Heart left ventricle (tissue), 16 donors: ENCODE results near the gene CANT1. TPM values are rescaled to one million over a fixed set of nuclear protein-coding genes. Genes with fewer than 3 reads are reported as not detected.

Source experiments
- ATAC-seq, 4 donors: fragments of 200-7000 bp; cut with Tn5 transposase; one replicate each; pipeline ENCODE4 v1.9.1; 2020 to 2022; ENCODE audit warnings: moderate library complexity in 4 of 4, mild to moderate bottlenecking in 3 of 4, moderate number of reproducible peaks in 1 of 4
- DNase-seq, 5 donors: peaks; one replicate each; pipeline ENCODE4 v3.0.0-alpha.2; 2020
- H3K27ac ChIP-seq, 12 donors: fragments of 200-600 bp; sonication (generic) in 4 of 12; one replicate each; pipeline versions ENCODE4 v1.5.0 to v1.8.0; 2016 to 2022; ENCODE audit warnings: mild to moderate bottlenecking in 2 of 12
- H3K27me3 ChIP-seq, 9 donors: fragments of 200-600 bp; sonication (generic) in 2 of 9; one replicate each; pipeline versions ENCODE4 v1.5.1 to v1.8.0; 2016 to 2022; ENCODE audit warnings: mild to moderate bottlenecking in 3 of 9
- H3K36me3 ChIP-seq, 9 donors: fragments of 200-600 bp; sonication (generic) in 2 of 9; one replicate each; pipeline versions ENCODE4 v1.5.0 to v1.8.0; 2018 to 2022; ENCODE audit warnings: mild to moderate bottlenecking in 2 of 9
- H3K4me1 ChIP-seq, 12 donors: fragments of 200-600 bp; sonication (generic) in 4 of 12; one replicate each; pipeline versions ENCODE4 v1.5.0 to v1.8.0; 2016 to 2022; ENCODE audit warnings: mild to moderate bottlenecking in 3 of 12
- H3K4me3 ChIP-seq, 12 donors: fragments of 200-600 bp; sonication (generic) in 4 of 12; one replicate each; pipeline versions ENCODE4 v1.5.0 to v1.8.0; 2017 to 2022; ENCODE audit warnings: mild to moderate bottlenecking in 9 of 12, moderate library complexity in 4 of 12
- H3K9me3 ChIP-seq, 12 donors: fragments of 200-600 bp; sonication (generic) in 4 of 12; one replicate each; pipeline versions ENCODE4 v1.5.0 to v1.8.0; 2016 to 2022; ENCODE audit warnings: mild to moderate bottlenecking in 1 of 12
- CTCF ChIP-seq, 12 donors: fragments of 200-600 bp; sonication (generic) in 4 of 12; IDR thresholded peaks; one replicate each; pipeline versions ENCODE4 v1.5.0 to v1.8.0; 2018 to 2022; ENCODE audit warnings: antibody characterized with exemption in 12 of 12, mild to moderate bottlenecking in 5 of 12
- POLR2A ChIP-seq, 2 donors: fragments of 450-650 bp; IDR thresholded peaks; one replicate each; pipeline ENCODE4 v1.6.1; 2017; ENCODE audit warnings: antibody characterized with exemption in 2 of 2, mild to moderate bottlenecking in 2 of 2, moderate library complexity in 2 of 2
- WGBS, 4 donors: extraction: QIAGEN DNeasy Blood & Tissue Kit in 2 of 4; methylation state at CpG; one replicate each; pipeline versions ENCODE4 v1.1.5 to v1.1.7; 2013 to 2018; 5-methylcytosine and 5-hydroxymethylcytosine counted together
- intact Hi-C, 10 donors: fragments of 100-400 bp; cut with DNase I; formaldehyde crosslinking; loops; one replicate each; pipeline versions ENCODE4 v1.11.1 to v1.14.2; 2022
- polyA plus RNA-seq, 2 donors: library from polyadenylated mRNA; stranded (reverse); fragments of 200-250 nt; gene quantifications; one replicate each; pipeline ENCODE4 v1.2.3, GENCODE V29; 2013
- total RNA-seq, 9 donors: library from RNA; depleted of rRNA in 2 of 9; stranded (reverse); fragments of >200 nt in 2 of 9; fragmentation: NEBNext Ultra II Directional in 3 of 9; extraction: Animal tissue kit (Norgen Biotek cat#: 25700) in 3 of 9; gene quantifications; one replicate each; pipeline versions ENCODE4 v1.1.0 to v1.2.4, GENCODE V29; 2016 to 2023
- donor health status: ischemic (EF 13 %, LVEDD 7.1; RV severe dilation, severe dysfunction).
- donor health status: healthy with polysubstance abuse.
- donor health status: DM: no; HTN: yes; CAD: no.
- donor health status: DM: no; HTN: no; CAD: no.
- donor health status: ischemic (EF 25% LVEDD 6.9; RV normal size, moderate dysfunction).
- donor health status: ischemic (EF 25% LVEDD 5.7; RV mildly dilated, moderate dysfunction).
- donor health status: healthy.
- donor health status: DM: yes; HTN: yes; CAD: no.
- donor health status: ischemic (EF 35%, LVEDD 5.7; RV mildly dilated, moderate dysfunction).
- donor health status: nonischemic (EF 11% LVEDD 7.7; RV severe dilation, severe dysfunction).
- donor health status: DM: yes; HTN: yes; CAD: no.
- donor health status: PGD.
- donor health status: ischemic (EF 29% LVEDD 5.4; RV normal size, mild dysfunction).
- donor health status: nonischemic (EF 23%, LVEDD 6.1; RV moderate dilation, normal function).

Gene CANT1
- total and polyA plus RNA-seq, 11 donors, result 5.1 to 46.2 (median 24.1) TPM

GRCh38 chr17:78973196-78973595 is 36.4 kb downstream of the CANT1 start:
- intact Hi-C loops, result loop anchor here in 6 of 10 donors (5.0 to 10.0 kb wide), 6 partner anchors 41 to 478 kb away; partner anchors contain the start of gene TIMP2 (in 2 of the 6)
- Histone ChIP-seq H3K27ac (peak overlapping the region in 4 of 12 donors; percentile 23 to 79 (median 26)), H3K4me1 (peaks cover 0 to 75% (median 43%) of the 10 kb centered on the region in 12 donors), H3K4me3 (no peak overlapping the region), H3K9me3 (no peaks in the 10 kb centered on the region), H3K27me3 (no peaks in the 10 kb centered on the region), H3K36me3 (peaks cover 0 to 61% (median 19%) of the 10 kb centered on the region in 9 donors)
- TF ChIP-seq POLR2A (IDR thresholded peaks at IDR 0.05), result no peak
- no peak for TF ChIP-seq CTCF (IDR thresholded peaks at IDR 0.05)
- peak in 1 of 5 donors; percentile 64 for DNase-seq
- WGBS, 4 donors, result 68 to 71% (median 69%) methylated on average over 10 to 11 of the region's 11 CpGs
- no peak for ATAC-seq

- Histone ChIP-seq H3K4me3 (no peak overlapping the region), H3K9me3 (no peaks in the 10 kb centered on the region), H3K27ac (peak overlapping the region in 2 of 12 donors; percentile 34 to 79), H3K36me3 (peaks cover 0 to 66% (median 23%) of the 10 kb centered on the region in 9 donors), H3K27me3 (no peaks in the 10 kb centered on the region), H3K4me1 (peaks cover 0 to 69% (median 37%) of the 10 kb centered on the region in 12 donors)
- ATAC-seq (no peak), DNase-seq (no peak)
- intact Hi-C loops, result loop anchor here in 6 of 10 donors (1.0 to 10.0 kb wide), 7 partner anchors 40 to 478 kb away; partner anchors contain the start of gene TIMP2 (in 2 of the 6)
- no peak for TF ChIP-seq CTCF (IDR thresholded peaks at IDR 0.05)
- no peak for TF ChIP-seq POLR2A (IDR thresholded peaks at IDR 0.05)
- WGBS, 4 donors, result 76 to 86% (median 84%) methylated on average over 12 to 15 of the region's 15 CpGs
These were observed 37.0 kb downstream of the CANT1 start for GRCh38 chr17:78972507-78973105.

- Histone ChIP-seq H3K4me3 (no peak overlapping the region), H3K36me3 (peaks cover 0 to 60% (median 29%) of the 10 kb centered on the region in 9 donors), H3K27ac (peak overlapping the region in 9 of 12 donors; percentile 11 to 72 (median 51)), H3K27me3 (no peaks in the 10 kb centered on the region), H3K9me3 (no peaks in the 10 kb centered on the region), H3K4me1 (peaks cover 0 to 63% (median 31%) of the 10 kb centered on the region in 12 donors)
- no peak for TF ChIP-seq CTCF (IDR thresholded peaks at IDR 0.05)
- TF ChIP-seq POLR2A (IDR thresholded peaks at IDR 0.05), result no peak
- ATAC-seq, result no peak
- intact Hi-C loops, result loop anchor here (1.0 to 10.0 kb wide), 11 partner anchors 40 to 477 kb away; partner anchors contain the start of gene TIMP2 (in 3 of the 10)
- DNase-seq, result no peak
- WGBS, 4 donors, result 68 to 82% (median 78%) methylated on average over 13 to 22 of the region's 22 CpGs
These were observed 37.6 kb downstream of the CANT1 start for GRCh38 chr17:78971756-78972506.
